HCT116 (cell line): ENCODE measurements around the gene KAZN. TPM values are rescaled to one million over a fixed set of nuclear protein-coding genes. Genes with fewer than 3 reads are reported as not detected.
A peak's percentile ranks its signal among the peaks of the same experiment; 100 is the strongest.

Experiments
- ATAC-seq: fragments of 200-7000 bp; cut with Tn5 transposase; 2 replicates; pipeline ENCODE4 v1.9.1; 2020; ENCODE audit warnings: mild to moderate bottlenecking, moderate library complexity
- BruUV-seq: library from RNA; stranded (reverse); fragments of 400-500 nt; replicated peaks from 2 replicates; lab custom pipeline; 2021; lab: Mats Ljungman, UMichigan
- CTCF ChIA-PET: fragments of 300-600 bp; sonication (Branson Sonifier 250); formaldehyde crosslinking; loops from one replicate; lab custom pipeline; 2021; ENCODE audit warnings: antibody characterized with exemption; lab: Charles Lee
- POLR2A ChIA-PET: fragments of 300-600, 350-600 bp; sonication (Branson Sonifier 250); formaldehyde crosslinking; loops from one replicate; lab custom pipeline; 2021; ENCODE audit warnings: antibody characterized with exemption; lab: Charles Lee
- RAD21 ChIA-PET, 2 experiments: fragments of 300-600 bp; sonication (Branson Sonifier 250); formaldehyde crosslinking; loops; one replicate each; lab custom pipeline; 2023; ENCODE audit warnings: low total read pairs in 2 of 2; ENCODE audit not compliant: uncharacterized antibody in 2 of 2, unreplicated experiment in 2 of 2, low non-redundant PET in 1 of 2; lab: Charles Lee
- DNase-seq: peaks from one replicate; pipeline ENCODE4 v3.0.0-alpha.2; 2010; ENCODE audit warnings: low read depth, low spot score
- H2AFZ ChIP-seq: fragments of 200-600 bp; shearing (Covaris generic), sonication (generic); 2 replicates; pipeline ENCODE4 v1.6.1; 2017; ENCODE audit warnings: low read depth, mixed run types, mixed read lengths, antibody characterized with exemption, low read length; ENCODE audit not compliant: poor library complexity, severe bottlenecking
- H3K27ac ChIP-seq: 2 replicates; pipeline ENCODE4 v1.5.1; 2012; ENCODE audit warnings: low read depth, low read length
- H3K27me3 ChIP-seq: fragments of 200-600 bp; sonication (generic); 2 replicates; pipeline ENCODE4 v1.6.1; 2016; ENCODE audit warnings: mixed run types, low read length, mixed read lengths; ENCODE audit not compliant: insufficient read depth
- H3K36me3 ChIP-seq, 2 experiments: fragments of 200-500 bp in 1 of 2; fragments of 200-600 bp in 1 of 2; sonication (Bioruptor generic) in 1 of 2; sonication (generic) in 1 of 2; 2 replicates each; pipeline versions ENCODE4 v1.5.1 to v1.6.1; 2014 to 2016; ENCODE audit warnings: low read length in 2 of 2, inconsistent platforms in 1 of 2, mixed read lengths in 1 of 2, mixed run types in 1 of 2; ENCODE audit not compliant: insufficient read depth in 2 of 2, control insufficient read depth in 1 of 2
- H3K4me1 ChIP-seq, 2 experiments: fragments of 200-600 bp in 1 of 2; sonication (generic) in 1 of 2; 2 replicates each; pipeline versions ENCODE4 v1.5.1 to v1.6.1; 2012 to 2017; ENCODE audit warnings: low read length in 2 of 2, inconsistent platforms in 1 of 2, mild to moderate bottlenecking in 1 of 2, mixed read lengths in 1 of 2, mixed run types in 1 of 2, moderate library complexity in 1 of 2; ENCODE audit not compliant: insufficient read depth in 2 of 2, control insufficient read depth in 1 of 2
- H3K4me2 ChIP-seq: fragments of 200-600 bp; sonication (generic); 2 replicates; pipeline ENCODE4 v1.6.1; 2017; ENCODE audit warnings: mixed run types, low read length, mixed read lengths
- H3K4me3 ChIP-seq, 2 experiments: fragments of 200-600 bp in 1 of 2; sonication (generic) in 1 of 2; replicated peaks in 1 of 2; 2 replicates each; pipeline ENCODE4 v1.5.1; 2011 to 2016; ENCODE audit warnings: low read length in 2 of 2, control low read depth in 1 of 2, low read depth in 1 of 2, mild to moderate bottlenecking in 1 of 2, mixed read lengths in 1 of 2, mixed run types in 1 of 2
- H3K79me2 ChIP-seq: fragments of 200-600 bp; sonication (generic); 2 replicates; pipeline ENCODE4 v1.6.1; 2017; ENCODE audit warnings: mild to moderate bottlenecking, mixed run types, low read length, moderate library complexity, mixed read lengths; ENCODE audit not compliant: insufficient read depth
- H3K9ac ChIP-seq: fragments of 200-600 bp; sonication (generic); 2 replicates; pipeline ENCODE4 v1.6.1; 2016; ENCODE audit warnings: low read length, mixed read lengths
- H3K9me2 ChIP-seq: fragments of 200-600 bp; sonication (generic), shearing (Covaris generic); 2 replicates; pipeline ENCODE4 v1.6.1; 2017; ENCODE audit warnings: mixed run types, mild to moderate bottlenecking, moderate library complexity; ENCODE audit not compliant: insufficient read depth
- H3K9me3 ChIP-seq, 2 experiments: fragments of 200-500 bp in 1 of 2; fragments of 200-600 bp in 1 of 2; sonication (Bioruptor generic) in 1 of 2; sonication (generic) in 1 of 2; 2 replicates each; pipeline ENCODE4 v1.6.1; 2014 to 2017; ENCODE audit warnings: low read length in 2 of 2, mixed read lengths in 2 of 2, inconsistent platforms in 1 of 2, low read depth in 1 of 2, mild to moderate bottlenecking in 1 of 2, mixed run types in 1 of 2, moderate library complexity in 1 of 2; ENCODE audit not compliant: control insufficient read depth in 1 of 2, insufficient read depth in 1 of 2
- H4K20me1 ChIP-seq: fragments of 200-600 bp; sonication (generic), shearing (Covaris generic); 2 replicates; pipeline ENCODE4 v1.6.1; 2017; ENCODE audit warnings: mixed run types, mild to moderate bottlenecking, moderate library complexity; ENCODE audit not compliant: insufficient read depth
- EZH2 ChIP-seq: fragments of 200-600 bp; sonication (generic); IDR thresholded peaks from 2 replicates; pipeline ENCODE4 v1.6.1; 2017; ENCODE audit warnings: antibody characterized with exemption, mixed run types
- EZH2phosphoT487 ChIP-seq: fragments of 200-600 bp; IDR thresholded peaks from 2 replicates; pipeline ENCODE4 v1.6.1; 2018; ENCODE audit warnings: antibody characterized with exemption, borderline replicate concordance
- FOSL1 ChIP-seq: IDR thresholded peaks from 2 replicates; pipeline ENCODE4 v1.6.1; 2012; ENCODE audit warnings: low read depth
- RAD21 ChIP-seq: IDR thresholded peaks from 2 replicates; pipeline ENCODE4 v1.6.1; 2012; ENCODE audit warnings: low read depth, mild to moderate bottlenecking
- SIN3A ChIP-seq: IDR thresholded peaks from 2 replicates; pipeline ENCODE4 v1.6.1; 2012; ENCODE audit warnings: low read depth
- SP1 ChIP-seq: IDR thresholded peaks from 2 replicates; pipeline ENCODE4 v1.6.1; 2012; ENCODE audit warnings: low read depth
- SRF ChIP-seq: IDR thresholded peaks from 2 replicates; pipeline ENCODE4 v1.6.1; 2012; ENCODE audit warnings: low read depth
- YY1 ChIP-seq: IDR thresholded peaks from 2 replicates; pipeline ENCODE4 v1.6.1; 2011; ENCODE audit warnings: low read length, low read depth, moderate library complexity, mild to moderate bottlenecking; ENCODE audit not compliant: insufficient replicate concordance; ENCODE audit errors: extremely low read depth
- ZFX ChIP-seq: fragments of 450-650 bp; IDR thresholded peaks from 2 replicates; pipeline ENCODE4 v1.6.1; 2017
- ZNF274 ChIP-seq: fragments of 200-500 bp; sonication (Bioruptor generic); IDR thresholded peaks from 2 replicates; pipeline ENCODE4 v1.6.1; 2014; ENCODE audit warnings: mild to moderate bottlenecking, low read depth, low read length, inconsistent platforms
- intact Hi-C: fragments of 100-400 bp; cut with micrococcal nuclease; formaldehyde crosslinking; loops from 2 replicates; pipeline ENCODE4 v1.10.0; 2022
- total RNA-seq: library from RNA; stranded (reverse); gene quantifications from one replicate; pipeline ENCODE4 v1.2.1, GENCODE V29; 2021; ENCODE audit not compliant: unreplicated experiment
- TF ChIP-seq, protein P1 (sequence below): IDR thresholded peaks from 2 replicates; pipeline ENCODE4 v1.6.1; 2012
- TF ChIP-seq, protein P2 (sequence below): IDR thresholded peaks from 2 replicates; pipeline ENCODE4 v1.6.1; 2012; ENCODE audit warnings: low read depth
- TF ChIP-seq, protein P3 (sequence below): IDR thresholded peaks from 2 replicates; pipeline ENCODE4 v1.6.1; 2012

The KAZN gene
- total RNA-seq, 1 experiment from 2014 or later: 13.4 TPM

DNA sequence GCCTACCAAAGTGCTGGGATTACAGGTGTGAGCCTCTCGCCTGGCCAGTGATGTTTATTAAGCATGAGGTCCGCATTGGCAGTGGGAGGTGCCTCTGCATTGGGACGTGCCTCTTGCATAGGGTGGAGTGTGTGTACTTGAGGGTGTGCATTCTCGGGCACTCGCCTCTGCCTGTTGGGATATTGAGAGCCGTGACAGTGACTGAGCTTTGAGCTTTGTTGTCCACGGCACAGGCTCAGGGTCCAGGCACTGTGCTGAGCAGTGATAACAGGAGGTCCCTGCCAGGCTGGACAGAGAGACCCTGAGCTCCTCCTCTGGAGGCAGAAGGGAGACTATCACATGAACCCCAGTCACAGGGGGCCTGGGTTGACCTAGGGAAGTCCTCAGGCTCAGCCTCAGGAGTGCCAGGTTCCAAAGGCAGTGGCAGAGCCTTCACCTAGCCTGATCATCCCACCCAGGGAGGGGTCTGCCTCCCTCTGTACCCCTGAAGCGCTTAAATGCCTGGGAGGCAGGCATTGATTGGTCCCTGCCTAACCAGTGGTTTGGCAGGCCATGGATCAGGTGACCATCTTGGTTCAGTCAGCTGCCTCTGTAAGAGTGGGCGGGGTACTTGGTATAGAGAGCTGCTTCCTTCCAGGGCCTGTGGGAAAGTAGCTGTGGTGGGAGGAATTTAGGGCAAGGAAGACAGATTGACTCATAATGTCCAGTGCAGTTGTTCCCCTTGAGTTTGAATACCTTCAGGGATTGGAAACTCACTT lies 341.2 kb downstream of the KAZN start:
- Histone ChIP-seq H3K36me3 (no peaks in the 10 kb centered on the region), H3K4me3 (no peak overlapping the region), H3K27me3 (no peaks in the 10 kb centered on the region), H3K4me1 (peaks cover 0 to 8% of the 10 kb centered on the region in 2 experiments; a peak in 1 of 4 replicates), H4K20me1 (no peaks in the 10 kb centered on the region), H3K9me2 (no peaks in the 10 kb centered on the region), H2AFZ (no peak overlapping the region), H3K27ac (no peak overlapping the region), H3K79me2 (peaks cover 9% of the 10 kb centered on the region), H3K4me2 (no peak overlapping the region), H3K9ac (no peak overlapping the region), H3K9me3 (no peaks in the 10 kb centered on the region)
- POLR2A ChIA-PET: no interaction called here
- intact Hi-C loops: no loop called here
- CTCF ChIA-PET: no interaction called here
- ATAC-seq: peak; percentile 68
- TF ChIP-seq, protein P1, sequence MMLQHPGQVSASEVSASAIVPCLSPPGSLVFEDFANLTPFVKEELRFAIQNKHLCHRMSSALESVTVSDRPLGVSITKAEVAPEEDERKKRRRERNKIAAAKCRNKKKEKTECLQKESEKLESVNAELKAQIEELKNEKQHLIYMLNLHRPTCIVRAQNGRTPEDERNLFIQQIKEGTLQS: no peak
- no peak for TF ChIP-seq SP1
- no TSS peak for BruUV-seq
- RAD21 ChIA-PET: no interaction called here
- DNase-seq: no peak

DNA sequence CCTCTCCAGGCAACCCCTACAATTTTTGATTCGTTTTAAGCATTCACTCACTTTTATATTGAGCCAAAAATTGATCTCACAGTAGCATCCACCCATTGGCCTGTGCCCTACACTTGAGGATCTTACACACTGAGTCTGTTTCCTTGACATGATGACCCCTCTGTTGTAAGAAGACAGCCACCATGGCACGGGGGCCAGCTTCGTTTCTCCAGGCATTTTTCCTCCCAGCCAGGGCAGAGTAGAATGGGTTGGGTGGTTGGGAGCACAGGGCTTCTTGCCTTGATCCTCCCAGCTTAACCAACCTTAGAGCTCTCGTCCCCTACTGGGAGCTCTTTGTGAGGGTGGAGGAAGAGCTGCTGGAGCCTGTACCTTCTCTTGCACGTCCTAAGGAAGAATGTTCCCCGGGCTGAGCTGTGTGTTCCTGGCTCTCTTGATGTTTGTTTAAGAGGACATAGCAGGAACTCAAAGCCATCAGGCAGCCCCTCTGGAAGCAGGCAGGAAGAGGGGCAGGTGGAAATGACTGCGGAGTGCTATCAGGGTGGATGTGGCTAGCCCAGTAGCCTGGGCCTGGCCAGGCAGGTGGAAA lies 341.9 kb downstream of the KAZN start:
- ChIA-PET POLR2A (interaction anchor here (0.7 kb wide), 1 partner anchor 1050 kb away, joined by 4 read pairs; no protein-coding TSS in a partner anchor), RAD21 (no interaction called here), CTCF (no interaction called here)
- Histone ChIP-seq H3K79me2 (peaks cover 9% of the 10 kb centered on the region), H3K4me3 (no peak overlapping the region), H3K9ac (no peak overlapping the region), H3K4me1 (peaks cover 0 to 8% of the 10 kb centered on the region in 2 experiments; a peak in 1 of 4 replicates), H3K9me3 (no peaks in the 10 kb centered on the region), H3K27me3 (no peaks in the 10 kb centered on the region), H2AFZ (no peak overlapping the region), H3K36me3 (no peaks in the 10 kb centered on the region), H3K27ac (no peak overlapping the region), H3K4me2 (no peak overlapping the region), H4K20me1 (no peaks in the 10 kb centered on the region), H3K9me2 (no peaks in the 10 kb centered on the region)
- no TSS peak for BruUV-seq
- intact Hi-C loops: no loop called here
- ATAC-seq: no peak
- no peak for DNase-seq
- TF ChIP-seq ZNF274 (no peak), SP1 (no peak), YY1 (no peak), EZH2 (no peak), ZFX (no peak), SRF (no peak), EZH2phosphoT487 (no peak), FOSL1 (no peak), SIN3A (no peak), RAD21 (no peak)
- TF ChIP-seq, protein P2, sequence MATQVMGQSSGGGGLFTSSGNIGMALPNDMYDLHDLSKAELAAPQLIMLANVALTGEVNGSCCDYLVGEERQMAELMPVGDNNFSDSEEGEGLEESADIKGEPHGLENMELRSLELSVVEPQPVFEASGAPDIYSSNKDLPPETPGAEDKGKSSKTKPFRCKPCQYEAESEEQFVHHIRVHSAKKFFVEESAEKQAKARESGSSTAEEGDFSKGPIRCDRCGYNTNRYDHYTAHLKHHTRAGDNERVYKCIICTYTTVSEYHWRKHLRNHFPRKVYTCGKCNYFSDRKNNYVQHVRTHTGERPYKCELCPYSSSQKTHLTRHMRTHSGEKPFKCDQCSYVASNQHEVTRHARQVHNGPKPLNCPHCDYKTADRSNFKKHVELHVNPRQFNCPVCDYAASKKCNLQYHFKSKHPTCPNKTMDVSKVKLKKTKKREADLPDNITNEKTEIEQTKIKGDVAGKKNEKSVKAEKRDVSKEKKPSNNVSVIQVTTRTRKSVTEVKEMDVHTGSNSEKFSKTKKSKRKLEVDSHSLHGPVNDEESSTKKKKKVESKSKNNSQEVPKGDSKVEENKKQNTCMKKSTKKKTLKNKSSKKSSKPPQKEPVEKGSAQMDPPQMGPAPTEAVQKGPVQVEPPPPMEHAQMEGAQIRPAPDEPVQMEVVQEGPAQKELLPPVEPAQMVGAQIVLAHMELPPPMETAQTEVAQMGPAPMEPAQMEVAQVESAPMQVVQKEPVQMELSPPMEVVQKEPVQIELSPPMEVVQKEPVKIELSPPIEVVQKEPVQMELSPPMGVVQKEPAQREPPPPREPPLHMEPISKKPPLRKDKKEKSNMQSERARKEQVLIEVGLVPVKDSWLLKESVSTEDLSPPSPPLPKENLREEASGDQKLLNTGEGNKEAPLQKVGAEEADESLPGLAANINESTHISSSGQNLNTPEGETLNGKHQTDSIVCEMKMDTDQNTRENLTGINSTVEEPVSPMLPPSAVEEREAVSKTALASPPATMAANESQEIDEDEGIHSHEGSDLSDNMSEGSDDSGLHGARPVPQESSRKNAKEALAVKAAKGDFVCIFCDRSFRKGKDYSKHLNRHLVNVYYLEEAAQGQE: no peak
- TF ChIP-seq, protein P1: no peak
- TF ChIP-seq, protein P3, sequence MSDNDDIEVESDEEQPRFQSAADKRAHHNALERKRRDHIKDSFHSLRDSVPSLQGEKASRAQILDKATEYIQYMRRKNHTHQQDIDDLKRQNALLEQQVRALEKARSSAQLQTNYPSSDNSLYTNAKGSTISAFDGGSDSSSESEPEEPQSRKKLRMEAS: no peak
